Endothelial cell of umbilical vein (primary cell): Measurements from ENCODE around the gene PGAP1. TPM values are rescaled to one million over a fixed set of nuclear protein-coding genes. Genes with fewer than 3 reads are reported as not detected.

Experiments
- BruUV-seq: library from RNA; stranded (reverse); fragments of 400-500 nt; replicated peaks from 2 replicates; lab custom pipeline; 2021; lab: Mats Ljungman, UMichigan
- CTCF ChIA-PET: fragments of 300-600, 350-600 bp; sonication (Branson Sonifier 250); formaldehyde crosslinking; loops from one replicate; lab custom pipeline; 2021; ENCODE audit warnings: antibody characterized with exemption, inconsistent platforms; lab: Charles Lee
- POLR2A ChIA-PET: fragments of 300-600, 350-600 bp; sonication (Branson Sonifier 250); formaldehyde crosslinking; loops from one replicate; lab custom pipeline; 2021; ENCODE audit warnings: antibody characterized with exemption, inconsistent platforms; lab: Charles Lee
- DNase-seq: peaks from one replicate; pipeline ENCODE4 v3.0.0-alpha.2; 2011; ENCODE audit warnings: low read depth, low spot score
- FAIRE-seq: peaks from 2 replicates; lab custom pipeline; 2011; peaks lifted over from hg19 to GRCh38; lab: Jason Lieb, UNC
- H2AFZ ChIP-seq: 2 replicates; pipeline ENCODE4 v1.6.0; 2012; ENCODE audit warnings: low read depth, low read length, control low read depth, inconsistent platforms
- H3K27ac ChIP-seq: 2 replicates; pipeline ENCODE4 v1.5.1; 2011; ENCODE audit warnings: low read depth, mild to moderate bottlenecking, control low read depth, low read length, moderate library complexity; ENCODE audit not compliant: insufficient read depth
- H3K27me3 ChIP-seq, 2 experiments: 2 replicates each; pipeline versions ENCODE4 v1.6.0 to v1.6.1; 2011; ENCODE audit warnings: low read length in 2 of 2, mixed read lengths in 1 of 2; ENCODE audit not compliant: control insufficient read depth in 2 of 2, insufficient read depth in 2 of 2
- H3K36me3 ChIP-seq, 2 experiments: 2 replicates in 1 of 2; 3 replicates in 1 of 2; pipeline ENCODE4 v1.5.1; 2011; ENCODE audit warnings: low read length in 2 of 2, mild to moderate bottlenecking in 1 of 2, moderate library complexity in 1 of 2; ENCODE audit not compliant: control insufficient read depth in 2 of 2, insufficient read depth in 2 of 2; ENCODE audit errors: extremely low read depth in 1 of 2
- H3K4me1 ChIP-seq: 3 replicates; pipeline ENCODE4 v1.5.1; 2011; ENCODE audit warnings: mild to moderate bottlenecking, low read length; ENCODE audit not compliant: control insufficient read depth, insufficient read depth; ENCODE audit errors: extremely low read depth
- H3K4me2 ChIP-seq: 2 replicates; pipeline ENCODE4 v1.6.1; 2011; ENCODE audit warnings: low read length, control low read depth, mixed read lengths; ENCODE audit not compliant: insufficient read depth
- H3K4me3 ChIP-seq, 3 experiments: fragments of 200-600 bp in 1 of 3; sonication (generic), shearing (Covaris generic) in 1 of 3; replicated peaks in 1 of 3; 2 replicates each; pipeline ENCODE4 v1.5.1; 2011 to 2016; ENCODE audit warnings: control low read depth in 3 of 3, low read length in 3 of 3, mild to moderate bottlenecking in 2 of 3, inconsistent platforms in 1 of 3, low read depth in 1 of 3, moderate library complexity in 1 of 3; ENCODE audit not compliant: insufficient read depth in 1 of 3
- H3K79me2 ChIP-seq: 2 replicates; pipeline ENCODE4 v1.6.0; 2012; ENCODE audit warnings: low read length, inconsistent platforms; ENCODE audit not compliant: control insufficient read depth, insufficient read depth
- H3K9ac ChIP-seq: replicated peaks from 2 replicates; pipeline ENCODE3; 2011; ENCODE audit warnings: low read length, control low read depth; ENCODE audit not compliant: insufficient read depth; ENCODE audit errors: extremely low read depth
- H3K9me1 ChIP-seq: replicated peaks from 3 replicates; pipeline ENCODE4 v1.6.0; 2011; ENCODE audit warnings: mild to moderate bottlenecking, low read length; ENCODE audit not compliant: control insufficient read depth, insufficient read depth; ENCODE audit errors: extremely low read depth
- H3K9me3 ChIP-seq: replicated peaks from 2 replicates; pipeline ENCODE4 v1.5.1; 2012; ENCODE audit warnings: low read length, inconsistent platforms; ENCODE audit not compliant: control insufficient read depth, insufficient read depth
- H4K20me1 ChIP-seq: replicated peaks from 2 replicates; pipeline ENCODE3; 2011; ENCODE audit warnings: mild to moderate bottlenecking, low read length; ENCODE audit not compliant: control insufficient read depth, insufficient read depth; ENCODE audit errors: extremely low read depth
- CTCF ChIP-seq, 2 donors: IDR thresholded peaks; 1 replicate in 1 of 2; 2 replicates in 1 of 2; pipeline ENCODE4 v1.5.1; 2011; ENCODE audit warnings: low read length in 2 of 2, mild to moderate bottlenecking in 2 of 2, moderate library complexity in 2 of 2, control low read depth in 1 of 2, inconsistent platforms in 1 of 2, low read depth in 1 of 2; ENCODE audit not compliant: insufficient read depth in 1 of 2; ENCODE audit errors: extremely low read depth in 1 of 2
- EZH2 ChIP-seq: IDR thresholded peaks from 2 replicates; pipeline ENCODE4 v1.6.1; 2012; ENCODE audit warnings: borderline replicate concordance, low read depth, mild to moderate bottlenecking, moderate library complexity, low read length, inconsistent platforms; ENCODE audit not compliant: severe bottlenecking
- FOS ChIP-seq: IDR thresholded peaks from 2 replicates; pipeline ENCODE4 v1.6.1; 2011; ENCODE audit warnings: mild to moderate bottlenecking, low read length, moderate library complexity, borderline replicate concordance; ENCODE audit not compliant: insufficient read depth
- GATA2 ChIP-seq: IDR thresholded peaks from 2 replicates; pipeline ENCODE4 v1.7.0; 2011; ENCODE audit warnings: low read depth, mild to moderate bottlenecking, moderate library complexity, mixed read lengths, low read length; ENCODE audit not compliant: insufficient read length, insufficient read depth
- JUN ChIP-seq: IDR thresholded peaks from 2 replicates; pipeline ENCODE4 v1.6.1; 2011; ENCODE audit warnings: borderline replicate concordance, low read depth; ENCODE audit not compliant: insufficient read length, insufficient read depth
- MAX ChIP-seq: IDR thresholded peaks from 2 replicates; pipeline ENCODE4 v1.6.1; 2011; ENCODE audit not compliant: insufficient read depth, insufficient read length
- MYC ChIP-seq: IDR thresholded peaks from one replicate; pipeline ENCODE4 v1.6.1; 2011; ENCODE audit warnings: mild to moderate bottlenecking, low read depth, low read length
- POLR2A ChIP-seq: IDR thresholded peaks from 2 replicates; pipeline ENCODE4 v1.6.1; 2012; ENCODE audit warnings: low read depth, mild to moderate bottlenecking, control low read depth, low read length
- POLR2AphosphoS5 ChIP-seq: IDR thresholded peaks from 2 replicates; pipeline ENCODE4 v1.6.1; 2012; ENCODE audit warnings: low read depth, mild to moderate bottlenecking, control low read depth, low read length, moderate library complexity; ENCODE audit not compliant: insufficient read depth
- dilution Hi-C: fragments of 300-500 bp; cut with MboI; formaldehyde crosslinking; loops from one replicate; pipeline ENCODE4 v1.15.0; 2019; ENCODE audit warnings: low sequenced_read_pairs; ENCODE audit not compliant: extremely low pct_ligation_motif_present
- intact Hi-C: fragments of 100-400 bp; cut with micrococcal nuclease; formaldehyde crosslinking; loops from one replicate; pipeline ENCODE4 v1.10.0; 2022
- polyA plus RNA-seq, 4 experiments: library from polyadenylated mRNA; depleted of rRNA in 3 of 4; stranded (reverse) in 3 of 4; unstranded in 1 of 4; fragments of >200 nt; gene quantifications; 2 replicates each; pipeline versions ENCODE4 v1.2.1 to v1.2.3, GENCODE V29; 2011 to 2012; ENCODE audit warnings: missing spikeins in 1 of 4
- total RNA-seq: library from RNA; stranded (reverse); gene quantifications from 2 replicates; pipeline ENCODE4 v1.2.3, GENCODE V29; 2021

The PGAP1 gene
- total and polyA plus RNA-seq, 2 donors (not counting 3 experiments of a cell fraction or from before 2014, with no cell fraction given): 3.9 to 9.8 TPM

DNA sequence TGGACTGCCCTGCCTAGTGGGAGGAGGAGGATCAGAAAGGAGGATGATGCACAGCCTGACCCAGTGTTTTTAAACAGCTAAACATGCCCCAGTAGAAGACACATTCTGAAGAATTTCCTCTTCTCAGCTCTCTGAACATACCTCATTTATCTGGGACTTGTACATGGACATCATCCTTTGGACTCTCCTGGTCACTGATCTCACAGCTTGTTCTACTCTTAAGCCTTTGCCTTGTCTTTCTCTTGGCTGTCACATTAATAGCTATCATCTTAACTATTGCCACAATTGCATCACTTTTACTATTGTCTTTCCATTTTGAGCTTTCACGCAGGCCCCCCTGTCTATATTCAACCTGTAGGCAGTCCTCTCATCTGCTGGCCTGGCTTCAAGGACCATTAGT is 42.0 kb upstream of the PGAP1 start:
- ChIA-PET POLR2A (interaction anchor here (1.6 kb wide), 1 partner anchor 19 kb away, joined by 3 read pairs; no protein-coding TSS in a partner anchor), CTCF (no interaction called here)
- Histone ChIP-seq H3K79me2 (no peaks in the 10 kb centered on the region), H4K20me1 (no peaks in the 10 kb centered on the region), H3K4me2 (no peak overlapping the region), H3K27me3 (no peaks in the 10 kb centered on the region), H2AFZ (no peak overlapping the region), H3K9me1 (no peaks in the 10 kb centered on the region), H3K4me3 (no peak overlapping the region), H3K36me3 (no peaks in the 10 kb centered on the region), H3K9me3 (no peaks in the 10 kb centered on the region), H3K27ac (no peak overlapping the region), H3K4me1 (peaks cover 13% of the 10 kb centered on the region), H3K9ac (no peak overlapping the region)
- BruUV-seq: no TSS peak
- no peak for TF ChIP-seq GATA2
- TF ChIP-seq MAX: no peak
- TF ChIP-seq JUN: no peak
- TF ChIP-seq POLR2AphosphoS5: no peak
- TF ChIP-seq FOS: no peak
- TF ChIP-seq MYC: no peak
- TF ChIP-seq POLR2A: no peak
- no peak for TF ChIP-seq CTCF (IDR thresholded peaks at IDR 0.05; ENCODE audit: extremely low read depth in 1 of 2, insufficient read depth in 1 of 2, low read depth in 1 of 2, low read length in 2 of 2)
- TF ChIP-seq EZH2: no peak
- dilution Hi-C loops: no loop called here
- intact Hi-C loops: no loop called here
- DNase-seq (no peak), FAIRE-seq (no peak)
